Measurements from ENCODE around the gene FBLN1.

GRCh38 chr22:45550891-45551290 lies 48.2 kb downstream of the FBLN1 start:
- TF ChIP-seq, protein P1, sequence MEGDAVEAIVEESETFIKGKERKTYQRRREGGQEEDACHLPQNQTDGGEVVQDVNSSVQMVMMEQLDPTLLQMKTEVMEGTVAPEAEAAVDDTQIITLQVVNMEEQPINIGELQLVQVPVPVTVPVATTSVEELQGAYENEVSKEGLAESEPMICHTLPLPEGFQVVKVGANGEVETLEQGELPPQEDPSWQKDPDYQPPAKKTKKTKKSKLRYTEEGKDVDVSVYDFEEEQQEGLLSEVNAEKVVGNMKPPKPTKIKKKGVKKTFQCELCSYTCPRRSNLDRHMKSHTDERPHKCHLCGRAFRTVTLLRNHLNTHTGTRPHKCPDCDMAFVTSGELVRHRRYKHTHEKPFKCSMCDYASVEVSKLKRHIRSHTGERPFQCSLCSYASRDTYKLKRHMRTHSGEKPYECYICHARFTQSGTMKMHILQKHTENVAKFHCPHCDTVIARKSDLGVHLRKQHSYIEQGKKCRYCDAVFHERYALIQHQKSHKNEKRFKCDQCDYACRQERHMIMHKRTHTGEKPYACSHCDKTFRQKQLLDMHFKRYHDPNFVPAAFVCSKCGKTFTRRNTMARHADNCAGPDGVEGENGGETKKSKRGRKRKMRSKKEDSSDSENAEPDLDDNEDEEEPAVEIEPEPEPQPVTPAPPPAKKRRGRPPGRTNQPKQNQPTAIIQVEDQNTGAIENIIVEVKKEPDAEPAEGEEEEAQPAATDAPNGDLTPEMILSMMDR (IDR thresholded peaks at IDR 0.05): no peak
- TF ChIP-seq, protein P2, sequence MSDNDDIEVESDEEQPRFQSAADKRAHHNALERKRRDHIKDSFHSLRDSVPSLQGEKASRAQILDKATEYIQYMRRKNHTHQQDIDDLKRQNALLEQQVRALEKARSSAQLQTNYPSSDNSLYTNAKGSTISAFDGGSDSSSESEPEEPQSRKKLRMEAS (CRISPR knock-in tag; IDR thresholded peaks at IDR 0.05): no peak
- TF ChIP-seq AFF4 (CRISPR knock-in tag; IDR thresholded peaks at IDR 0.05; ENCODE audit: borderline replicate concordance): no peak
- TF ChIP-seq NFYB (CRISPR knock-in tag; conservative IDR thresholded peaks at IDR 0.05; ENCODE audit: low read depth): no peak
- TF ChIP-seq, protein P3, sequence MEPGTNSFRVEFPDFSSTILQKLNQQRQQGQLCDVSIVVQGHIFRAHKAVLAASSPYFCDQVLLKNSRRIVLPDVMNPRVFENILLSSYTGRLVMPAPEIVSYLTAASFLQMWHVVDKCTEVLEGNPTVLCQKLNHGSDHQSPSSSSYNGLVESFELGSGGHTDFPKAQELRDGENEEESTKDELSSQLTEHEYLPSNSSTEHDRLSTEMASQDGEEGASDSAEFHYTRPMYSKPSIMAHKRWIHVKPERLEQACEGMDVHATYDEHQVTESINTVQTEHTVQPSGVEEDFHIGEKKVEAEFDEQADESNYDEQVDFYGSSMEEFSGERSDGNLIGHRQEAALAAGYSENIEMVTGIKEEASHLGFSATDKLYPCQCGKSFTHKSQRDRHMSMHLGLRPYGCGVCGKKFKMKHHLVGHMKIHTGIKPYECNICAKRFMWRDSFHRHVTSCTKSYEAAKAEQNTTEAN (CRISPR knock-in tag; IDR thresholded peaks at IDR 0.05): no peak
- no peak for TF ChIP-seq ZNF138 (CRISPR knock-in tag; conservative IDR thresholded peaks at IDR 0.05)
- TF ChIP-seq, protein P4, sequence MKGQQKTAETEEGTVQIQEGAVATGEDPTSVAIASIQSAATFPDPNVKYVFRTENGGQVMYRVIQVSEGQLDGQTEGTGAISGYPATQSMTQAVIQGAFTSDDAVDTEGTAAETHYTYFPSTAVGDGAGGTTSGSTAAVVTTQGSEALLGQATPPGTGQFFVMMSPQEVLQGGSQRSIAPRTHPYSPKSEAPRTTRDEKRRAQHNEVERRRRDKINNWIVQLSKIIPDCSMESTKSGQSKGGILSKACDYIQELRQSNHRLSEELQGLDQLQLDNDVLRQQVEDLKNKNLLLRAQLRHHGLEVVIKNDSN (CRISPR knock-in tag; IDR thresholded peaks at IDR 0.05): no peak
